Measurements from ENCODE around the gene P2RY8.
"Not testable (repeated sequence)": the region's sequence is repeated elsewhere in the genome, so short reads cannot be mapped to it uniquely, and the experiment has no call there.

The P2RY8 gene

DNA sequence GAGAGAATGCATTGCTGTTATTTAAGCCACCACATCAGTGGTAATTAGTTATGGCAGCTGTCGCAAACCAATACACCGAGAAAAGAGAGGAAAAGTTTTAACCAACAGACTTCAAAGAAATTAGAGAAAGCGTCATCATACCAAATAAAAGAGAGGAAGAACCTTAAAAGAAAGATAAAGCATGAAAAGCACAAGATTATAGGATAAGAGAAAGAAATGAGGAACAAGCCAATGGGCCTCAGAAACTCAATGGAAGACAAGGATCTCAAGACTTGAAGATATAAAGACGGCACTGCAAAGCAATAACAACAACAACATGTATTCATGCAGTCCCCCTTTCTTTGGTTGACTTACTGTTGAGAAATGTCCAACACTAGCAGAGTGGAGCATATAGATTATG lies 61.5 kb downstream of the P2RY8 start:
- ChIA-PET POLR2A (no interaction called here), CTCF (no interaction called here)
- Histone ChIP-seq H3K36me3 (ENCODE audit: control insufficient read depth in 2 of 2, insufficient read depth in 1 of 2, low read length in 2 of 2) (no peaks in the 10 kb centered on the region), H3K4me1 (ENCODE audit: control insufficient read depth, insufficient read depth, low read length) (no peaks in the 10 kb centered on the region), H3K4me3 (ENCODE audit: low read depth, low read length) (no peak overlapping the region), H3K27ac (ENCODE audit: extremely low read depth, low read depth, low read length) (no peak overlapping the region), H3K9me3 (ENCODE audit: control insufficient read depth, insufficient read depth, low read depth, low read length) (0 out of 2 replicates have a peak, but pooled peaks cover 4% of the 10 kb centered on the region)
- TF ChIP-seq HOXA7 (CRISPR knock-in tag; IDR thresholded peaks at IDR 0.05; ENCODE audit: borderline replicate concordance), result no peak
- no peak for TF ChIP-seq YY2 (tag by site-specific recombination; IDR thresholded peaks at IDR 0.05)
- no peak for TF ChIP-seq ZNF747 (tag by site-specific recombination; IDR thresholded peaks at IDR 0.05)
- TF ChIP-seq ZNF394 (tag by site-specific recombination; IDR thresholded peaks at IDR 0.05; ENCODE audit: borderline replicate concordance), result no peak
- no peak for TF ChIP-seq ZNF221 (tag by site-specific recombination; IDR thresholded peaks at IDR 0.05; ENCODE audit: borderline replicate concordance)
- TF ChIP-seq, protein P1, sequence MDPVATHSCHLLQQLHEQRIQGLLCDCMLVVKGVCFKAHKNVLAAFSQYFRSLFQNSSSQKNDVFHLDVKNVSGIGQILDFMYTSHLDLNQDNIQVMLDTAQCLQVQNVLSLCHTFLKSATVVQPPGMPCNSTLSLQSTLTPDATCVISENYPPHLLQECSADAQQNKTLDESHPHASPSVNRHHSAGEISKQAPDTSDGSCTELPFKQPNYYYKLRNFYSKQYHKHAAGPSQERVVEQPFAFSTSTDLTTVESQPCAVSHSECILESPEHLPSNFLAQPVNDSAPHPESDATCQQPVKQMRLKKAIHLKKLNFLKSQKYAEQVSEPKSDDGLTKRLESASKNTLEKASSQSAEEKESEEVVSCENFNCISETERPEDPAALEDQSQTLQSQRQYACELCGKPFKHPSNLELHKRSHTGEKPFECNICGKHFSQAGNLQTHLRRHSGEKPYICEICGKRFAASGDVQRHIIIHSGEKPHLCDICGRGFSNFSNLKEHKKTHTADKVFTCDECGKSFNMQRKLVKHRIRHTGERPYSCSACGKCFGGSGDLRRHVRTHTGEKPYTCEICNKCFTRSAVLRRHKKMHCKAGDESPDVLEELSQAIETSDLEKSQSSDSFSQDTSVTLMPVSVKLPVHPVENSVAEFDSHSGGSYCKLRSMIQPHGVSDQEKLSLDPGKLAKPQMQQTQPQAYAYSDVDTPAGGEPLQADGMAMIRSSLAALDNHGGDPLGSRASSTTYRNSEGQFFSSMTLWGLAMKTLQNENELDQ (tag by site-specific recombination; IDR thresholded peaks at IDR 0.05; ENCODE audit: low read depth), result no peak

DNA sequence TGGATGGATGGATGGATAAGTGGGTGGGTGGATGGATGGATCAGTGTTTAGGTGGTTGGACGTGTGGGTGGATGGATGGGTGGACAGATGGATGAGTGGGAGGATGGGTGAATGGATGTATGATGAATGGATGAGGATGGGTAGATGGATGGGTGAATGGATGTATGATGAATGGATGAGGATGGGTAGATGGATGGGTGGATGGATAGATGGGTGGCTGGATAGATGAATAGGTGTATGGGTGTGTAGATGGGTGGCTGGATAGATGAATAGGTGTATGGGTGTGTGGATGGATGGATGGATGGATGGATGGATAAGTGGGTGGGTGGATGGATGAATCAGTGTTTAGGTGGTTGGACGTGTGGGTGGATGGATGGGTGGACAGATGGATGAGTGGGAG lies 62.4 kb downstream of the P2RY8 start:
- H3K9me3 ChIP-seq (ENCODE audit: control insufficient read depth, insufficient read depth, low read depth, low read length); H3K4me1 ChIP-seq (ENCODE audit: control insufficient read depth, insufficient read depth, low read length); H3K27ac ChIP-seq (ENCODE audit: extremely low read depth, low read depth, low read length); POLR2A ChIA-PET; H3K4me3 ChIP-seq (ENCODE audit: low read depth, low read length); H3K36me3 ChIP-seq (ENCODE audit: control insufficient read depth in 2 of 2, insufficient read depth in 1 of 2, low read length in 2 of 2); CTCF ChIA-PET: not testable (repeated sequence)
- TF ChIP-seq ZBTB17 (tag by site-specific recombination; IDR thresholded peaks at IDR 0.05), result peak; percentile 92

DNA sequence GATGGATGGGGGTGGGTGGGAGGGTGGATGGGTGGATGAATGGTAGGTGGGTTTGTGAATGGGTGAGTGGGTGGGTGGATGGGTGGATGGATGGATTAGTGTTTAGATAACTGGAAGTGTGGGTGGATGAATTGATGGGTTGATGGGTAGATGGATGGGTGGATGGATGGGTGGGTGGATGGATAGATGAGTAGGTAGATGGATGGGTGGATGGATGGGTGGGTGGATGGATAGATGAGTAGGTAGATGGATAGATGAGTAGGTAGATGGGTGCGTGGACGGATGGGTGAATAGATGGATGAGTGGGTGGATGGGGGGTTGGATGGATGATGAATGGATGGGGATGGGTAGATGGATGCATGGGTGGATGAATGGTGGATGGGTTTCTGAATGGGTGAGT lies 64.0 kb downstream of the P2RY8 start:
- no peaks in the 10 kb centered on the region for H3K4me1 ChIP-seq (ENCODE audit: control insufficient read depth, insufficient read depth, low read length)
- H3K27ac ChIP-seq (ENCODE audit: extremely low read depth, low read depth, low read length), result no peak overlapping the region
- no peaks in the 10 kb centered on the region for H3K36me3 ChIP-seq (ENCODE audit: control insufficient read depth in 2 of 2, insufficient read depth in 1 of 2, low read length in 2 of 2)
- TF ChIP-seq, protein P2, sequence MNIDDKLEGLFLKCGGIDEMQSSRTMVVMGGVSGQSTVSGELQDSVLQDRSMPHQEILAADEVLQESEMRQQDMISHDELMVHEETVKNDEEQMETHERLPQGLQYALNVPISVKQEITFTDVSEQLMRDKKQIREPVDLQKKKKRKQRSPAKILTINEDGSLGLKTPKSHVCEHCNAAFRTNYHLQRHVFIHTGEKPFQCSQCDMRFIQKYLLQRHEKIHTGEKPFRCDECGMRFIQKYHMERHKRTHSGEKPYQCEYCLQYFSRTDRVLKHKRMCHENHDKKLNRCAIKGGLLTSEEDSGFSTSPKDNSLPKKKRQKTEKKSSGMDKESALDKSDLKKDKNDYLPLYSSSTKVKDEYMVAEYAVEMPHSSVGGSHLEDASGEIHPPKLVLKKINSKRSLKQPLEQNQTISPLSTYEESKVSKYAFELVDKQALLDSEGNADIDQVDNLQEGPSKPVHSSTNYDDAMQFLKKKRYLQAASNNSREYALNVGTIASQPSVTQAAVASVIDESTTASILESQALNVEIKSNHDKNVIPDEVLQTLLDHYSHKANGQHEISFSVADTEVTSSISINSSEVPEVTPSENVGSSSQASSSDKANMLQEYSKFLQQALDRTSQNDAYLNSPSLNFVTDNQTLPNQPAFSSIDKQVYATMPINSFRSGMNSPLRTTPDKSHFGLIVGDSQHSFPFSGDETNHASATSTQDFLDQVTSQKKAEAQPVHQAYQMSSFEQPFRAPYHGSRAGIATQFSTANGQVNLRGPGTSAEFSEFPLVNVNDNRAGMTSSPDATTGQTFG (tag by site-specific recombination; IDR thresholded peaks at IDR 0.05; ENCODE audit: borderline replicate concordance), result no peak
- TF ChIP-seq EGR2 (tag by site-specific recombination; IDR thresholded peaks at IDR 0.05; ENCODE audit: low read depth) (peak; percentile 85), ZFHX2 (tag by site-specific recombination; conservative IDR thresholded peaks at IDR 0.05) (peak; percentile 58), REPIN1 (tag by site-specific recombination; IDR thresholded peaks at IDR 0.05; ENCODE audit: low read depth) (no peak), ZNF350 (tag by site-specific recombination; IDR thresholded peaks at IDR 0.05) (no peak)
- H3K9me3 ChIP-seq (ENCODE audit: control insufficient read depth, insufficient read depth, low read depth, low read length), result no peaks in the 10 kb centered on the region
- H3K4me3 ChIP-seq (ENCODE audit: low read depth, low read length), result no peak overlapping the region
- ChIA-PET POLR2A (no interaction called here), CTCF (no interaction called here)

DNA sequence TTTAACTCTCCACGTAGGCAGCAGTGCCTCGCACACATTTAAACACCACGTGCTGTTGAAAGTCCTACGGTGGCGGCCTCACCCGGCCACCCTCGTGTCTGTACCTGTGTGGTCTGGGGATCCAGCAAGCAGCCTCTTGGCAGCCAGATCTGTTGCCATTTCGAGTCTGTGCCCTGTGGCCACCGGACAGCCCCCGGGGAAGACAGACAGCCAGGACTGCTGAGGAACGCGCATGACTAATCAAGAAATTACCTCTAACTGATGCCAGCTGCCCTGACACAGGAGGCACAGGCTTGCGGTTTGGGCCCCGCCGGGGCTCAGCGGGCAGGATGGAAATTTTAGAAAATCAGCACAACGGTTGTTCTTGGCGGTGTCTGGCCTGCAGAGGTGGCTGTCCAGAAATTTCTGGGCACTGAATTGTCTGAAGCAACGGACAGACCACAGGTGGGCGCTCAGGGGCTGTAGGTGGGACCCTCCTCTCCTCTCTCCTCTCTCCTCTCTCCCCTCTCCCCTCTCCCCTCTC lies 68.7 kb downstream of the P2RY8 start:
- Histone ChIP-seq H3K9me3 (ENCODE audit: control insufficient read depth, insufficient read depth, low read depth, low read length) (no peaks in the 10 kb centered on the region), H3K27ac (ENCODE audit: extremely low read depth, low read depth, low read length) (no peak overlapping the region), H3K36me3 (ENCODE audit: control insufficient read depth in 2 of 2, insufficient read depth in 1 of 2, low read length in 2 of 2) (no peaks in the 10 kb centered on the region), H3K4me1 (ENCODE audit: control insufficient read depth, insufficient read depth, low read length) (no peaks in the 10 kb centered on the region), H3K4me3 (ENCODE audit: low read depth, low read length) (no peak overlapping the region)
- ChIA-PET POLR2A (no interaction called here), CTCF (no interaction called here)
- TF ChIP-seq PATZ1 (tag by site-specific recombination; IDR thresholded peaks at IDR 0.05), result 0 out of 2 replicates have a peak, but pooled peaks have one; percentile 16
- TF ChIP-seq ZBTB20 (tag by site-specific recombination; IDR thresholded peaks at IDR 0.05), result peak; percentile 46; the same call in 1 of the 2 replicates
- TF ChIP-seq ZNF302 (tag by site-specific recombination; IDR thresholded peaks at IDR 0.05; ENCODE audit: low read depth), result no peak
- no peak for TF ChIP-seq ZNF324 (tag by site-specific recombination; IDR thresholded peaks at IDR 0.05)
- TF ChIP-seq ZNF521 (tag by site-specific recombination; IDR thresholded peaks at IDR 0.05), result no peak
- TF ChIP-seq GLIS2 (tag by site-specific recombination; IDR thresholded peaks at IDR 0.05), result 0 out of 2 replicates have a peak, but pooled peaks have one; percentile 12
- TF ChIP-seq GLIS1 (tag by site-specific recombination; IDR thresholded peaks at IDR 0.05), result peak; percentile 67
- no peak for TF ChIP-seq SP3 (tag by site-specific recombination; IDR thresholded peaks at IDR 0.05)
- TF ChIP-seq ZFP37 (tag by site-specific recombination; IDR thresholded peaks at IDR 0.05), result no peak
- no peak for TF ChIP-seq ZNF610 (tag by site-specific recombination; IDR thresholded peaks at IDR 0.05; ENCODE audit: borderline replicate concordance)
- no peak for TF ChIP-seq HOXA7 (CRISPR knock-in tag; IDR thresholded peaks at IDR 0.05; ENCODE audit: borderline replicate concordance)
- peak; percentile 90 for TF ChIP-seq ZIC2 (tag by site-specific recombination; IDR thresholded peaks at IDR 0.05)

Data from HEK293 (cell line).